Stimulated activated CD8-positive, alpha-beta memory T cell treated with anti-CD3 and anti-CD28 coated beads, Interleukin-7, amount 100 ng/mL, for 1 hour (primary cell): ENCODE measurements around the gene MYF6.

Source experiments
- DNase-seq, 2 donors: peaks; one replicate each; pipeline ENCODE4 v3.0.0-alpha.2; 2020; ENCODE audit warnings: low read depth in 2 of 2

The MYF6 gene

DNA sequence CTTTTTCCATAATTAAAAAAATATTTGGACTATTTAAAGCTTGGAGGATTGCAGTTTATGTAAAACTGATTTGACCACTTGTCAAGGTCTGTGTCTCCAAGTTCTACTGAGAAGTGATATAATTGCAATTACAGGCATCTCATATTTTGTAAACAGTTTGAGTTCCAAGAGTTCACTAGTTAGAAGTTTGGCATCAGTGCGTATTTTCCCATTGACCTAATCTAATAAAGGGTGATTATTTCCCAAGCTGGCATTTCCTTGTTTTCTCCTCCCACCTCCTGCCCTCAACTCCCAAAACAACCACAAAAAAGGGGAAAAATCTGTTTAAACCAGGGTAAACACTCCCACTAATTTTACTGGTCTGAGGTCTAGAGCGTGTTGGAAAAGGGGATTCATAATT is 3.0 kb upstream of the MYF6 start:
- no peak for DNase-seq

GRCh38 chr12:80707830-80708258 is 410 bp downstream of the MYF6 start:
- DNase-seq: no peak

DNA sequence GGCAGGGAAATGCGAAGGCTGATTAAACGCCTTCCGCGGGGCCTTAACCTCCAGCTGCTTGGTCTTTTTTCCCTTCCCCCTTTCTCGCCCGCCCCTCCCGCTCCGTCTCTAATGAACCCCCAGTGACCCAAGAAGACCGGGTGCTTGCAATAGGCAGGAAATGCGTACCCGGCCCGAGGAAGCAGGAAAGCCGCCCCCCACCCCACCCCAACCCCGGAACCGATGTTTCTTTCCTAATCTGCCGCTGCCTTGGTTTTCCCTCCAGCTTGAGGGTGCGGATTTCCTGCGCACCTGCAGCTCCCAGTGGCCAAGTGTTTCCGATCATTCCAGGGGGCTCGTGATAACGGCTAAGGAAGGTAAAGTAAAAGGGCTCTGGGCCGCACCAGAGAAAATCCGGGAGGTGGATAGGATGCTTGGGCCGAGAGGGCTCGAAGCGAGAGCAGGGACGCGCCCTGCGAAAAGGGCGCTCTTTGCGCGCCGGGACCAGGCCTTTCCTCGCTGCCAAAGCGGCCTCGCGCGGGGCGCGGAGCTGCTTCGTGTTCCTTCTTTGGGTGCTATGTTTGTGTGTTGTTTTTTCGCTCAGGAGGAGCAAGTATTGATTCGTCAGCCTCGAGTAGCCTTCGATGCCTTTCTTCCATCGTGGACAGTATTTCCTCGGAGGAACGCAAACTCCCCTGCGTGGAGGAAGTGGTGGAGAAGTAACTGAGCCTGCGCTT is 983 bp downstream of the MYF6 start:
- no peak for DNase-seq

DNA sequence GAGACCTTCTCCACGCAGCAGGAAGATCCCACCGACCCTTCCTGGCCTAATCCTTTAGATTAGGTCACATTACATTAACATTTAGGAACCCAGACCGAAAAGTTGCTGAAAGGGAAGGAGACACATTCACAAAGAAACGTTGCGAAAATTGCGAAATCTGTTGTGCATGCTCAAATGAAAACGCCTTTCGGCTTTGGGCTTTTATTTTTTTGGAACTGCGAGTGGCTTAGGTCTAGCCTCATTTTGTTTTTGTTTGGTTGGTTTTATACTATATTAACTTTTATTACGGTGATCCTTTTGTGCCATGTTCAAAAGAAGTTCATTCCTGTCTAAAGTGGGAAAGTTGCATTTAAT is 1.5 kb downstream of the MYF6 start:
- no peak for DNase-seq

GRCh38 chr12:80709811-80710726 is 2.6 kb downstream of the MYF6 start:
- DNase-seq: no peak

GRCh38 chr12:80710727-80711449 is 3.5 kb downstream of the MYF6 start:
- no peak for DNase-seq

GRCh38 chr12:80711866-80712265 is 4.4 kb downstream of the MYF6 start:
- DNase-seq: no peak

DNA sequence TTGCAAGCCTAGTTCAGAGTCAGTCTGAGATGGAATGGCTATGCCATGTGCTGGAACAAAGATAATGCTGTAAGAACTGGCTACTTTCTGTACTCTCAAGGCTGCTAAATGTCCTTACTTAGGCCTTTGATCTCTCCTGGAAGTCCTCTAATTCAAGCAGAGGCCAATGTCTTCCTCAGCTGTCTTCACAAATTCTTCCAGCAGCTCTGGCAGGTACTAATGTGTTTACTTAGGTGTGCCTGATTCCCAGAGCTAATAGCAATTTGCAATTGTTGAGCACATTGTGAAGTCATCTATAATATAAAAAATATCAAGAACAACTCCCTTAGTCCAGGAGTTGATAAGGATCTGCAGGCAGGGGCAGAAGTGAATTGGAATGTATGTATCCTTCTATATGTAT is 5.4 kb downstream of the MYF6 start:
- DNase-seq: no peak

DNA sequence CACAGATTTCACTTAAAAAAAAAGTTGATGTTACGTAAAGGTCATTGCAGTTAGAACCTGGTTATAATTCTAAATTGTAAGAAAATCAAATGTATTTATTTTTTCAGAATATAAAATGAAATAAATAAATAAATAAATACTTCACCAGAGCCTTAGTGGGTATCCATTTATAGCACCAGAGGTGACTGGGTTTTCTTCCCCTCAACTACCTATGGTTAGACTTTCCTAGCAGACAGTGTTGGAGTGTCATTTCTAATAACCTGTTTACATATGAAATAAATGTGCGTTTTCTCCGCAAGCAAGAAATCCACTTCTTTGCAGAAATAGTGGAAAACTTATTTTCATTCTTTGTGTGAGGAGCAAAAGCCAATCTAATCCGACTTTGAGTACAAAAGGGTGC is 6.0 kb downstream of the MYF6 start:
- no peak for DNase-seq

GRCh38 chr12:80714055-80714454 is 6.6 kb downstream of the MYF6 start:
- no peak for DNase-seq

DNA sequence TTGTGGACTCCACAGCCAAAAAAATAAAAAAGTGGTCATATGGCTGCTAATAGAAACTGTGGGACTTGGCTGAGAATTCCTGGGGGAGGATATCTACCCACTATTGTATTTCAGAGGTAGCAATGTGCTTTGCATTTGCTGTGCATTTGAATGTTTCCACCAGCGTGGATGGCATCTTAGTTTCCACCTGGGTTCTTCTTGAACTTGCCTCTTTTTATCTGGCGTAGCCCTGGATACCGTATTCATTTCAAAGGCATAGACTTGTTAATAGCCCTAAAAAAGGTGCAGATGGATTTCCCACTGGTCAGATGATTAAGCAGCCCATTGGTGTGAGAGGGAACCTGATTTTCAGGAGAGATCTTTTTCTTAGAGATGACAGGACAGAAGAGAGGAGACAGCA is 7.4 kb downstream of the MYF6 start:
- DNase-seq: no peak

- DNase-seq: no peak
Observed at GRCh38 chr12:80715713-80716249, 8.3 kb downstream of the MYF6 start.

DNA sequence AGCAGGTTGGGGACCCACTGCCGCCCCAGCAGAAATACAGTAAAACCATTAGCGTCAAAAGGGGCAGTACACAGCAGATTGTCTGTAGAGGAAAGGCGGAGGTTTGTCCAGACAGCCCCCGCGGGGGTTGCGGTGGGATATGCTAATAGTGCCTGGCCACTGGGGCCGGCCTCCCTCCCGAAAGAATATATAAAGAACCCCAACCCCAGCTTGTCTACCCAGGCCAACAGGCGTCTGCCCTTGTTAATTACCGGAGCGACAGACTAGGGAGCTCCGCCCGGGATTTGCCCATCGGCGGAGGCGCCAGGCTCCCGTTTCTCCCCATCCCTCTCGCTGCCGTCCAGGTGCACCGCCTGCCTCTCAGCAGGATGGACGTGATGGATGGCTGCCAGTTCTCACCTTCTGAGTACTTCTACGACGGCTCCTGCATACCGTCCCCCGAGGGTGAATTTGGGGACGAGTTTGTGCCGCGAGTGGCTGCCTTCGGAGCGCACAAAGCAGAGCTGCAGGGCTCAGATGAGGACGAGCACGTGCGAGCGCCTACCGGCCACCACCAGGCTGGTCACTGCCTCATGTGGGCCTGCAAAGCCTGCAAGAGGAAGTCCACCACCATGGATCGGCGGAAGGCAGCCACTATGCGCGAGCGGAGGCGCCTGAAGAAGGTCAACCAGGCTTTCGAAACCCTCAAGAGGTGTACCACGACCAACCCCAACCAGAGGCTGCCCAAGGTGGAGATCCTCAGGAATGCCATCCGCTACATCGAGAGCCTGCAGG is 9.4 kb downstream of the MYF6 start, which contains the start of gene MYF5:
Gene MYF5, plus strand, starts transcription at position 217 of the 774 bp plus-strand sequence. Its CDS starts 152 bp downstream, at position 369.
- DNase-seq: no peak

- no peak for DNase-seq
Observed at GRCh38 chr12:80717856-80718255, 10.4 kb downstream of the MYF6 start.

GRCh38 chr12:80720516-80720915 is 13.1 kb downstream of the MYF6 start:
- no peak for DNase-seq

- no peak for DNase-seq
Observed at GRCh38 chr12:80721326-80721725, 13.9 kb downstream of the MYF6 start.

GRCh38 chr12:80745851-80746505 is 38.5 kb downstream of the MYF6 start:
- no peak for DNase-seq

- no peak for DNase-seq
Observed at GRCh38 chr12:80747800-80748199, 40.4 kb downstream of the MYF6 start.

DNA sequence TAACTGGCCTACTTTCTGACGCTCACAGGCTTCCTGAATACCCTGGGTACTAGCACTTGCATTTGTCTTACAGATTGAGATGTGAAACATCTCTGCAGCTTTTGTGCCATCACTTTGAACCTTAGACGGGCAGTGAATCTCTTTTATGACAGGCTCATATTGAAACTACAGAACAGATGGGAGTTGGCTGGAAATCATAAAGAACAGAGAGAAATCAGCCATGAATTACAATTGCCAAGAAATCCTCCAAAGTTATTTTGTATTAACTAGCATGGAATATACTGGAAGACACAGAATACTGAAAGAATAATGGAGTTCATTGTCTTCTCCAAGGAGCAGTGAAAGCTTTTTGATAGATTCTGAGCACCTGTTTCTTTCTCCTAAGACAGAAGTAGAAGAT is 42.0 kb downstream of the MYF6 start:
- DNase-seq: no peak

GRCh38 chr12:80752464-80752863 is 45.0 kb downstream of the MYF6 start:
- no peak for DNase-seq

- no peak for DNase-seq
Observed at GRCh38 chr12:80754274-80754673, 46.8 kb downstream of the MYF6 start.
